Suprapubic skin (tissue), 3 donors: ENCODE measurements around the gene ZNF324.

ENCODE experiments used
- CTCF ChIP-seq, 2 donors: fragments of 200-600 bp in 1 of 2; fragments of 450-650 bp in 1 of 2; sonication (generic) in 1 of 2; IDR thresholded peaks; one replicate each; pipeline ENCODE4 v1.5.1; 2016 to 2019; ENCODE audit warnings: antibody characterized with exemption in 2 of 2, mild to moderate bottlenecking in 1 of 2, moderate library complexity in 1 of 2
- POLR2AphosphoS5 ChIP-seq, 3 donors: sonication (generic); formaldehyde crosslinking; IDR thresholded peaks; one replicate each; pipeline ENCODE4 v1.6.1; 2017; ENCODE audit warnings: antibody characterized with exemption in 3 of 3

DNA sequence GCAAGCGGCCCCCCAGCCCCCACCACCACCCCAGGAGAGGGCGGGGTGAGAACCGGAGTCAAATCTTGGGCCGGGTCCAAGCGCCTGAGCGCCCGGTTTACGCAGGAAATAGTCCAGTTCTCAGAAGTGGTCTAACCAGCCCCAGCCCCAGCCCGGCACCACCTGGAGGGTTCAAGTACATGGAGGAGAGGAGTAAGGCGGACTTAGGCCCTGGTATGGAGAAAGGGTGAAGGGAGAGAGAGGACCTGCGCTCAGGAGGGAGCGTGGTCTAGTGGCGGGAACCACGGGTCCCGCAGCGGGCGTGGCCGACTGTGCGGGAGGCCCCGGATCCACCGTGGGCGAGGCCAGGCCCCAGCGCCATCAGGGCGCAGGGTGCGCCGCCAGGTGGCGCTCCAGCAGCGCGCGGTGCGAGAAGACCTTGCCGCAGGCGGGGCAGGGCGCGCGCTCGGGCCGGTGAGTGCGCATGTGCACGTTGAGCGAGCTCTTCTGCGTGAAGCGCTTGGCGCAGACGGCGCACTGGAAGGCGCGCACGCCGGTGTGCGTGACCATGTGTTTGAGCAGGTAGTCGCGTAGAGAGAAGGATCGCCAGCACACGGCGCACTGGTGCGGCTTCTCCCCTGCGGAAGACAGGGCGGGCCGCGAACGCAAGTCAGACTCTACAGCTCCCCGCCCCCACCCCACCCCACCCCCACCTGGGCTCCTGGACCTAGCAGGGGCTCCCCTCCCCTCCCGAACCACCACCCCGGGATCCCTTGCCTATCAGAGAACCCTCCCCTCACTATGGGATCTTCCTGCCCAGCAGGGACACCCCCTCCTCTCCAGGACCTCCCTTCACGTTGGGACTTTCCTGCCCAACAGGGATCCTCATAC lies 47.0 kb downstream of the ZNF324 start:
- TF ChIP-seq CTCF (IDR thresholded peaks at IDR 0.05) (peak; percentile 84 to 97), POLR2AphosphoS5 (IDR thresholded peaks at IDR 0.05) (peak in 1 of 3 donors; percentile 74)
